Measurements from ENCODE around the gene PCNX3. TPM values are rescaled to one million over a fixed set of nuclear protein-coding genes. Genes with fewer than 3 reads are reported as not detected.

Gene PCNX3
- total and polyA plus RNA-seq, 2 experiments from 2014 or later: 8.1 to 23.5 TPM

- Histone ChIP-seq H3K36me3 (ENCODE audit: low read depth) (peaks cover under 1% of the 10 kb centered on the region; the same call in 1 of the 2 replicates), H3K27ac (no peak overlapping the region), H3K9ac (no peak overlapping the region), H3K79me2 (ENCODE audit: insufficient read depth) (no peaks in the 10 kb centered on the region), H3K4me2 (ENCODE audit: unreplicated experiment) (no peak overlapping the region), H3K9me3 (ENCODE audit: low read depth) (no peaks in the 10 kb centered on the region), H3K4me3 (no peak overlapping the region), H3F3A (ENCODE audit: insufficient read depth) (peaks cover 10% of the 10 kb centered on the region), H3K9me2 (ENCODE audit: insufficient read depth) (no peaks in the 10 kb centered on the region), H3K27me3 (replicated peaks; ENCODE audit: insufficient read depth) (no peaks in the 10 kb centered on the region), H4K20me1 (ENCODE audit: insufficient read depth) (no peaks in the 10 kb centered on the region), H3K4me1 (ENCODE audit: insufficient read depth) (no peaks in the 10 kb centered on the region), H2AFZ (no peak overlapping the region)
- TF ChIP-seq EZH2phosphoT487 (IDR thresholded peaks at IDR 0.05; ENCODE audit: insufficient read depth, low read depth) (no peak), EZH2 (IDR thresholded peaks at IDR 0.05; ENCODE audit: insufficient read depth, poor library complexity, severe bottlenecking) (no peak)
- WGBS, 2 experiments (ENCODE audit: low coverage in 1 of 2, low lambda C conversion rate in 2 of 2, missing lambda C conversion rate in 2 of 2): 90 to 95% methylated on average over 5 to 8 of the region's 8 CpGs
- no peak for DNase-seq
- in situ Hi-C loops (cut with MboI): no loop called here
These were observed 24.3 kb downstream of the PCNX3 start for GRCh38 chr11:65639623-65640482.

DNA sequence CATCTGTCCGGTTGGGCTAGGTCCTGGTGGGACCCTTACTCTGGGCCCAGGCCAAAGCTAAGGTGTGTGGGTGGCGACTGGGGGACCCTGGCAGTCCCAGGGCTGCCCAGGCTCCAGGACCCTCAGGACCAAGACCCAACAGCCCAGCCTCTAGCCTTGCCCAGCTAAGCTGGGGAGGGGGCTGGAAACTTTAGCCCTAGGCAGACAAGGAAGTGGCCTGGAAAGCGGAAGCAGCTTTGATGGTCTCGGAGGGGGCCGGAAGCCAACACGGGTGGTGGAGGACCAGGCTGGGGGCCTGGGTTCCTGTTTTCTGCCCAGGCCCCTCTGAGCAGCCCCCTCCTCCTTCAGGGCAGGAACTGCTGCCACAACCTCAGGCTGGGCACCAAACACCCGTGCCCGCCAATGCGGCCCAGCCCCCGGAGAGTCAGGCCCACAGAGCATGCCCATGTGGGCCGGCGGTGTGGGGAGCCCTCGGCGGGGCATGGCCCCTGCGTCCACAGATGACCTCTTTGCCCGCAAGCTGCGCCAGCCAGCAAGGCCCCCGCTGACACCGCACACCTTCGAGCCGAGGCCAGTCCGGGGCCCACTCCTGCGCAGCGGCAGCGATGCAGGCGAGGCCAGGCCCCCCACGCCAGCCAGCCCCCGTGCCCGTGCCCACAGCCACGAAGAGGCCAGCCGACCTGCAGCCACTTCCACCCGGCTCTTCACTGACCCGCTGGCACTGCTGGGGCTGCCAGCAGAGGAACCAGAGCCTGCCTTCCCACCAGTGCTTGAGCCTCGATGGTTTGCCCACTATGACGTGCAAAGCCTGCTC, 25.1 kb downstream of the PCNX3 start:
- no peak for DNase-seq
- 86 to 95% methylated on average over 13 to 35 of the region's 35 CpGs for WGBS, 2 experiments (ENCODE audit: low coverage in 1 of 2, low lambda C conversion rate in 2 of 2, missing lambda C conversion rate in 2 of 2)
- Histone ChIP-seq H3K4me2 (ENCODE audit: unreplicated experiment) (no peak overlapping the region), H3F3A (ENCODE audit: insufficient read depth) (peaks cover 10% of the 10 kb centered on the region), H3K9me3 (ENCODE audit: low read depth) (no peaks in the 10 kb centered on the region), H4K20me1 (ENCODE audit: insufficient read depth) (no peaks in the 10 kb centered on the region), H3K4me3 (no peak overlapping the region), H3K9ac (no peak overlapping the region), H3K4me1 (ENCODE audit: insufficient read depth) (no peaks in the 10 kb centered on the region), H3K27ac (no peak overlapping the region), H3K9me2 (ENCODE audit: insufficient read depth) (no peaks in the 10 kb centered on the region), H2AFZ (no peak overlapping the region), H3K36me3 (ENCODE audit: low read depth) (no peaks in the 10 kb centered on the region; the same call in 1 of the 2 replicates), H3K27me3 (replicated peaks; ENCODE audit: insufficient read depth) (no peaks in the 10 kb centered on the region), H3K79me2 (ENCODE audit: insufficient read depth) (no peaks in the 10 kb centered on the region)
- no peak for TF ChIP-seq EZH2phosphoT487 (IDR thresholded peaks at IDR 0.05; ENCODE audit: insufficient read depth, low read depth)
- no peak for TF ChIP-seq EZH2 (IDR thresholded peaks at IDR 0.05; ENCODE audit: insufficient read depth, poor library complexity, severe bottlenecking)
- in situ Hi-C loops (cut with MboI): no loop called here

- Histone ChIP-seq H3K9me2 (ENCODE audit: insufficient read depth) (no peaks in the 10 kb centered on the region), H3K9ac (no peak overlapping the region), H3K4me2 (ENCODE audit: unreplicated experiment) (no peak overlapping the region), H3K27ac (no peak overlapping the region), H3K4me1 (ENCODE audit: insufficient read depth) (no peaks in the 10 kb centered on the region), H3K4me3 (no peak overlapping the region), H3K27me3 (replicated peaks; ENCODE audit: insufficient read depth) (no peaks in the 10 kb centered on the region), H3K36me3 (ENCODE audit: low read depth) (no peaks in the 10 kb centered on the region), H3F3A (ENCODE audit: insufficient read depth) (peaks cover 10% of the 10 kb centered on the region), H3K9me3 (ENCODE audit: low read depth) (no peaks in the 10 kb centered on the region), H3K79me2 (ENCODE audit: insufficient read depth) (no peaks in the 10 kb centered on the region), H2AFZ (no peak overlapping the region), H4K20me1 (ENCODE audit: insufficient read depth) (no peaks in the 10 kb centered on the region)
- in situ Hi-C loops (cut with MboI): no loop called here
- no peak for TF ChIP-seq EZH2 (IDR thresholded peaks at IDR 0.05; ENCODE audit: insufficient read depth, poor library complexity, severe bottlenecking)
- 93% methylated on average over 16 of the region's 16 CpGs for WGBS, 2 experiments (ENCODE audit: low coverage in 1 of 2, low lambda C conversion rate in 2 of 2, missing lambda C conversion rate in 2 of 2)
- DNase-seq: no peak
These were observed 25.9 kb downstream of the PCNX3 start for GRCh38 chr11:65641297-65642013.

- H2AFZ ChIP-seq: no peak overlapping the region
- H3K4me3 ChIP-seq: no peak overlapping the region
- H3K79me2 ChIP-seq (ENCODE audit: insufficient read depth): no peaks in the 10 kb centered on the region
- in situ Hi-C loops (cut with MboI): no loop called here
- TF ChIP-seq EZH2phosphoT487 (IDR thresholded peaks at IDR 0.05; ENCODE audit: insufficient read depth, low read depth) (no peak), EZH2 (IDR thresholded peaks at IDR 0.05; ENCODE audit: insufficient read depth, poor library complexity, severe bottlenecking) (no peak)
- H3K4me2 ChIP-seq (ENCODE audit: unreplicated experiment): no peak overlapping the region
- H4K20me1 ChIP-seq (ENCODE audit: insufficient read depth): no peaks in the 10 kb centered on the region
- no peak overlapping the region for H3K27ac ChIP-seq
- H3K9me2 ChIP-seq (ENCODE audit: insufficient read depth): no peaks in the 10 kb centered on the region
- no peak for DNase-seq
- no peaks in the 10 kb centered on the region for H3K4me1 ChIP-seq (ENCODE audit: insufficient read depth)
- H3K36me3 ChIP-seq (ENCODE audit: low read depth): no peaks in the 10 kb centered on the region
- H3K9ac ChIP-seq: no peak overlapping the region
- 73 to 74% methylated on average over 26 to 49 of the region's 49 CpGs for WGBS, 2 experiments (ENCODE audit: low coverage in 1 of 2, low lambda C conversion rate in 2 of 2, missing lambda C conversion rate in 2 of 2)
- no peaks in the 10 kb centered on the region for H3K27me3 ChIP-seq (replicated peaks; ENCODE audit: insufficient read depth)
- peaks cover 6% of the 10 kb centered on the region for H3F3A ChIP-seq (ENCODE audit: insufficient read depth)
- H3K9me3 ChIP-seq (ENCODE audit: low read depth): no peaks in the 10 kb centered on the region
These were observed 26.6 kb downstream of the PCNX3 start for GRCh38 chr11:65642014-65642671.
